Astrocyte of the spinal cord (primary cell): Measurements from ENCODE around the gene UBAC2.

ENCODE experiments used
- DNase-seq: peaks from one replicate; pipeline ENCODE4 v3.0.0; 2011; ENCODE audit warnings: low read depth, low spot score
- H3K4me3 ChIP-seq: 2 replicates; pipeline ENCODE4 v1.5.1; 2011; ENCODE audit warnings: low read depth, mild to moderate bottlenecking, low read length, moderate library complexity
- in situ Hi-C: cut with HindIII; loops from 2 replicates; pipeline ENCODE4 v1.10.0; 2017; ENCODE audit warnings: low sequenced_read_pairs
- TF ChIP-seq, protein P1 (sequence below): IDR thresholded peaks from 2 replicates; pipeline ENCODE4 v1.5.1; 2012; ENCODE audit warnings: low read depth, mild to moderate bottlenecking, low read length, inconsistent platforms

Gene UBAC2

DNA sequence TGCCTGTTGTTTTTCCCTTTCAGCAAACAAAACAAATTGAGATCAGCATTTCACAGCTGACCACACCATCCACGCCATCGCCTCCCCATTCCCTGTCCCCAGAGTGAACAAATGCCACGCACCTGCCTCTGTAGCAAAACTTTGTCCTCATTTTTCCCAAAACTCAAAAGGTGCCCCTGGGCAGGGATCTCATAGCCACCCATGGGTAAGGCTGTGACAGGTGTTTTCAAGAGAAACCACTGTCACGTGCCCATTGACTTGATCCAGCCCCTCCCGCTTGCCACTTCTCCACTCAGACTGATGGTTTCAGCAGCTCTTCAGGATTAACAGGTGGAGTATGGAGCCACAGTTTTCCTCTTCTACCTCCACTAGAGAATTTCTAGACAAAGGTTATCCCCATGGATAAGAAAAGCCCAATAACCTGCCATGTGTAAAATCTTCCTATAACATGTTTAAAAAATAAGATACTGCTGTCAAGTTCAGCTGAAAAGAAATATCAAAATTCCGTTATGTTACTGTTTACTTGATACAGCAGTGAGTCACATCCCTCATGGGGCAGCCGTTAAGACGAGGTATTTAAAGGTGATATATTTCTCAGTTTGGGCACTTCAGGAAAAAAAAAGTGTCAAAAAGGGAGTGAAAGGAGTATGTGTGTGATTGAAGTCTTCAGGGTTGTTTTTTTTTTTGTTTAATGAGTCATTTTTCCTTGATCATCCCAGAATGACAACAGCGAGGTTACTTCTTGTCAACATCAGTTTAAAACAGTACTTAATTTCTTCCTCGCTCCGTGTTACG lies 170.0 kb downstream of the UBAC2 start:
- in situ Hi-C loops, result no loop called here
- no peak overlapping the region for H3K4me3 ChIP-seq
- DNase-seq, result no peak

DNA sequence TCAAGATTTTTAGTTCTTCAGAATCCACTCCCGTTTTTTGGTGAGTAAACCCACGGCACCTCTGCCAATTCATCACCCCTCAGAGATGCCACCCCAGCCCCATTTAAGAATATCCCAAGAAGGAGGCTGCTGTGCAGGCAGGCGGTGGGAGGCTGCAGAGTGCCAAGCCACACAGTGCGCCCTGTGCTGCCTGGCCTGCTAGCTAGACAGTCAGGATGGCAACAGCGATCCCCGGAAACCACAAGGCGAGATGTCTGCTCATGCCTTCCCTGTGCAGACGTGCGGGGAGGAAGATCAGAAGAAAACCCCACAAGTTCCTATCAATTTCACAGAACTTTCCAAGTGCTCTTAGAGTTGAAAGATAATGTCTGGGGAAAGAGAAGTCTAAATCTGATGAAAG lies 171.3 kb downstream of the UBAC2 start:
- H3K4me3 ChIP-seq, result no peak overlapping the region
- TF ChIP-seq, protein P1, sequence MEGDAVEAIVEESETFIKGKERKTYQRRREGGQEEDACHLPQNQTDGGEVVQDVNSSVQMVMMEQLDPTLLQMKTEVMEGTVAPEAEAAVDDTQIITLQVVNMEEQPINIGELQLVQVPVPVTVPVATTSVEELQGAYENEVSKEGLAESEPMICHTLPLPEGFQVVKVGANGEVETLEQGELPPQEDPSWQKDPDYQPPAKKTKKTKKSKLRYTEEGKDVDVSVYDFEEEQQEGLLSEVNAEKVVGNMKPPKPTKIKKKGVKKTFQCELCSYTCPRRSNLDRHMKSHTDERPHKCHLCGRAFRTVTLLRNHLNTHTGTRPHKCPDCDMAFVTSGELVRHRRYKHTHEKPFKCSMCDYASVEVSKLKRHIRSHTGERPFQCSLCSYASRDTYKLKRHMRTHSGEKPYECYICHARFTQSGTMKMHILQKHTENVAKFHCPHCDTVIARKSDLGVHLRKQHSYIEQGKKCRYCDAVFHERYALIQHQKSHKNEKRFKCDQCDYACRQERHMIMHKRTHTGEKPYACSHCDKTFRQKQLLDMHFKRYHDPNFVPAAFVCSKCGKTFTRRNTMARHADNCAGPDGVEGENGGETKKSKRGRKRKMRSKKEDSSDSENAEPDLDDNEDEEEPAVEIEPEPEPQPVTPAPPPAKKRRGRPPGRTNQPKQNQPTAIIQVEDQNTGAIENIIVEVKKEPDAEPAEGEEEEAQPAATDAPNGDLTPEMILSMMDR, result no peak
- DNase-seq, result no peak
- in situ Hi-C loops, result no loop called here

More for the DNA sequence above, 170.0 kb downstream of the UBAC2 start:
- TF ChIP-seq, protein P1, result no peak

DNA sequence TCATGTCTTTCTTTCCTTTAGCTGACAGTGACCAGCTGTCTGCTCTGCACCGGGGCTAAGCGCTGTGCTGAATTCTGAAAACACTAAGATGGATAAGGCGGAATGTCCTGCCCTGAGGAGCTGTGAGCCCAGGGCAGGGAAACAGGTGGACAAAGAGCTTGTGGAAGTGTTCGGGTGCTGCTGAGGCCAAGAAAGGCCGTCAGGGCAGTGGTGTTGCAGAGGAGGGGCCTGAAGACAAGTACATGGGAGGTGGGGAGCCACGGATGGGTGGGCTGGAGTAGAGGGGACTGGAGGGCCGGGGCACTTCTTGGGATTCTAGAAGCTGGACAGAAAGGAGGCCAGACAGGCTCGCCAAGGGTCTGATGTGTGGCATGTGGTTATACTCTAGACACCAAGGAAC lies 172.8 kb downstream of the UBAC2 start:
- DNase-seq, result no peak
- TF ChIP-seq, protein P1, result no peak
- no peak overlapping the region for H3K4me3 ChIP-seq
- in situ Hi-C loops, result no loop called here

DNA sequence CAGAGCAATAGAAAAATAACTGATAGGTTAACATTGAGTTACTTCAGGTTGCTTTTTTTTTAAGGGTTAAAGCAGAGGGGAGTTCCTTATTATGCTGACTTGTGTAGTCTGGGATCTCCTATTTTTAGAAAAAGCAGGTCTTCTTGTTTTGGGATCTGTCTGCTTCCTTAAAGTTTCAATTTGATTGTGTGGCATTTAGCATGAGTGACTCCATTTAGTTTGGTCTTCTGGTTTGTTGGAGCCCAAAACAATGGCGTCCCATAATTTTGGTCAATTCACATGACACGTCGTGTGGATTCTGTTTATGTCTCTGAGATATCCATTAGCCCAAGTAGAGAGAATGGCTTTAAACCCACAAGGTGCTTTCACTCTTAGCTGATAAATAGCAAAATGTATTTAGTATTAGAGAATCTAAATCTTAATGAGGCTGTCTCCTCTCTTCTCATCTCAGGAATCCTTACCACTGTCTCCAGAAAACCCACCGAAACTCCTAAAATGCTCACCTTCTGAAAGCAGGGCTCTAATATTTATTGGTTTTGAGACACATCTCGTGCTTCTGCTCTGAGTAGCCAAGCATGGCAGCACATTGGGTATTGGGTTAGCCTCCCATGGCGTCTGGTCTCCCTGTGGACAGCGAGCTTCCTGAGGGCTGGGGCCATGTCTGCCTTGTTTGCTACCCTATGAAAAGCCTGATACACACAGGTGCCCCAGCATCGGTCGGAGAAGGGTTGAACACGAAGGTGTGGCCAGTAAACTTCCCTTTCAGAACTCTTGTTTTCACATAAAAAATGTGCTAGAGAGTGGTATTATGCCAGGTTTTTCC lies 173.7 kb downstream of the UBAC2 start:
- in situ Hi-C loops, result no loop called here
- no peak for DNase-seq
- no peak overlapping the region for H3K4me3 ChIP-seq
- TF ChIP-seq, protein P1, result no peak

DNA sequence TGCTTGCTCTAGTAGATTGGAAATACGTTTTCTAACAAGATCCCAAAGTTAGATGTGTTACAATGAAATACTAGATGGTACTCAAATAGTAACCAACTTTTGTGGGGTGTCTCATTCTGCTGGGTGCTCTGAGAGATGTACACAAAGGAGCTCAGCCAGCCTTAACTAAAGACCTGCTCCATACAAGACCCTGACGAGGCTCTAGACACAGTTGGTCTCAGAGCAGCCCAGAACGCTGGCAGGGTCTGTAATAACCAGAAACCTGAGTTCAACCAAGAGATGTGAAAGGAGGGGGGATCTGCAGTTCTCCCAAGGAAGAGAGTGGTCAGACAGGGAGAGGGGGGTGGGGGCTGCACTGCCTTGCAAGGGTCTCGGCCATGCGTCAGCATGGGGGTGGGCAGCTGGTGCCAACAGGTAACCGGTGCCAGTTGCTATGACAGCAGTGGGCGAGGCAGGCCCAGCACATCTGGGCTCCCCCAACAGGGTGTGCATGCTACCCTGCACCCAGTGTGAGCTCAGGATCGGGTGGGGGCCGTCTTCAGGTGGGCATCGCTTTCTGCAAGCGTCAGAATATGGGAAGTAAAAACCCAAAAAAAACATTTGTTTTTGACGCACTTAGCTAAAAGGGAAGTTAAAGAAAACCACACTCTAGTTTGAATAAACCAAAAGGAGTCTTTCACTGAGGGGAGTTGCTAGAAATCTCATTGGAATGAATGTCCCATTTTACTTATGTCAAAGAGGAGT lies 174.5 kb downstream of the UBAC2 start:
- H3K4me3 ChIP-seq, result no peak overlapping the region

DNA sequence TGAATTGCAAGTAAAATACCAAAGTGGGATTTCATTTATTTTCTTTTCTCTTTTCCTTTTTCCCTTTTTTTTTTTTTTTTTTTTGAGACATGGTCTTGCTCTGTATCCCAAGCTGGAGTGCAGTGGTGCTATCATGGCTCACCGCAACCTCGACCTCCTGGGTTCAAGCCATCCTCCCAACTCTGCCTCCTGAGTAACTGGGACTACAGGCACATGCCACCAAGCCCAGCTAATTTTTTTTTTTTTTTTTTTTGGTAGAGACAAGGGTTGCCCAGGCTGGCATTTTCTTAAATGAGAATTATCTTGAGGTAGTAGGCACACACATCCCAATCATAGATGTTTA lies 175.1 kb downstream of the UBAC2 start:
- no peak for DNase-seq
- TF ChIP-seq, protein P1, result no peak
- no peak overlapping the region for H3K4me3 ChIP-seq
- in situ Hi-C loops, result no loop called here

More for the DNA sequence above, 174.5 kb downstream of the UBAC2 start:
- TF ChIP-seq, protein P1, result no peak
- in situ Hi-C loops, result no loop called here
- DNase-seq, result no peak
